HCT116 (cell line): ENCODE measurements around the gene PAX5. TPM values are rescaled to one million over a fixed set of nuclear protein-coding genes. Genes with fewer than 3 reads are reported as not detected.

ENCODE experiments used
- ATAC-seq: fragments of 200-7000 bp; cut with Tn5 transposase; 2 replicates; pipeline ENCODE4 v1.9.1; 2020; ENCODE audit warnings: mild to moderate bottlenecking, moderate library complexity
- BruUV-seq: library from RNA; stranded (reverse); fragments of 400-500 nt; replicated peaks from 2 replicates; lab custom pipeline; 2021; lab: Mats Ljungman, UMichigan
- CTCF ChIA-PET: fragments of 300-600 bp; sonication (Branson Sonifier 250); formaldehyde crosslinking; loops from one replicate; lab custom pipeline; 2021; ENCODE audit warnings: antibody characterized with exemption; lab: Charles Lee
- POLR2A ChIA-PET: fragments of 300-600, 350-600 bp; sonication (Branson Sonifier 250); formaldehyde crosslinking; loops from one replicate; lab custom pipeline; 2021; ENCODE audit warnings: antibody characterized with exemption; lab: Charles Lee
- RAD21 ChIA-PET, 2 experiments: fragments of 300-600 bp; sonication (Branson Sonifier 250); formaldehyde crosslinking; loops; one replicate each; lab custom pipeline; 2023; ENCODE audit warnings: low total read pairs in 2 of 2; ENCODE audit not compliant: uncharacterized antibody in 2 of 2, unreplicated experiment in 2 of 2, low non-redundant PET in 1 of 2; lab: Charles Lee
- DNase-seq: peaks from one replicate; pipeline ENCODE4 v3.0.0-alpha.2; 2010; ENCODE audit warnings: low read depth, low spot score
- H2AFZ ChIP-seq: fragments of 200-600 bp; shearing (Covaris generic), sonication (generic); 2 replicates; pipeline ENCODE4 v1.6.1; 2017; ENCODE audit warnings: low read depth, mixed run types, mixed read lengths, antibody characterized with exemption, low read length; ENCODE audit not compliant: poor library complexity, severe bottlenecking
- H3K27ac ChIP-seq: 2 replicates; pipeline ENCODE4 v1.5.1; 2012; ENCODE audit warnings: low read depth, low read length
- H3K27me3 ChIP-seq: fragments of 200-600 bp; sonication (generic); 2 replicates; pipeline ENCODE4 v1.6.1; 2016; ENCODE audit warnings: mixed run types, low read length, mixed read lengths; ENCODE audit not compliant: insufficient read depth
- H3K36me3 ChIP-seq, 2 experiments: fragments of 200-500 bp in 1 of 2; fragments of 200-600 bp in 1 of 2; sonication (Bioruptor generic) in 1 of 2; sonication (generic) in 1 of 2; 2 replicates each; pipeline versions ENCODE4 v1.5.1 to v1.6.1; 2014 to 2016; ENCODE audit warnings: low read length in 2 of 2, inconsistent platforms in 1 of 2, mixed read lengths in 1 of 2, mixed run types in 1 of 2; ENCODE audit not compliant: insufficient read depth in 2 of 2, control insufficient read depth in 1 of 2
- H3K4me1 ChIP-seq, 2 experiments: fragments of 200-600 bp in 1 of 2; sonication (generic) in 1 of 2; 2 replicates each; pipeline versions ENCODE4 v1.5.1 to v1.6.1; 2012 to 2017; ENCODE audit warnings: low read length in 2 of 2, inconsistent platforms in 1 of 2, mild to moderate bottlenecking in 1 of 2, mixed read lengths in 1 of 2, mixed run types in 1 of 2, moderate library complexity in 1 of 2; ENCODE audit not compliant: insufficient read depth in 2 of 2, control insufficient read depth in 1 of 2
- H3K4me2 ChIP-seq: fragments of 200-600 bp; sonication (generic); 2 replicates; pipeline ENCODE4 v1.6.1; 2017; ENCODE audit warnings: mixed run types, low read length, mixed read lengths
- H3K4me3 ChIP-seq, 2 experiments: fragments of 200-600 bp in 1 of 2; sonication (generic) in 1 of 2; replicated peaks in 1 of 2; 2 replicates each; pipeline ENCODE4 v1.5.1; 2011 to 2016; ENCODE audit warnings: low read length in 2 of 2, control low read depth in 1 of 2, low read depth in 1 of 2, mild to moderate bottlenecking in 1 of 2, mixed read lengths in 1 of 2, mixed run types in 1 of 2
- H3K79me2 ChIP-seq: fragments of 200-600 bp; sonication (generic); 2 replicates; pipeline ENCODE4 v1.6.1; 2017; ENCODE audit warnings: mild to moderate bottlenecking, mixed run types, low read length, moderate library complexity, mixed read lengths; ENCODE audit not compliant: insufficient read depth
- H3K9ac ChIP-seq: fragments of 200-600 bp; sonication (generic); 2 replicates; pipeline ENCODE4 v1.6.1; 2016; ENCODE audit warnings: low read length, mixed read lengths
- H3K9me2 ChIP-seq: fragments of 200-600 bp; sonication (generic), shearing (Covaris generic); 2 replicates; pipeline ENCODE4 v1.6.1; 2017; ENCODE audit warnings: mixed run types, mild to moderate bottlenecking, moderate library complexity; ENCODE audit not compliant: insufficient read depth
- H3K9me3 ChIP-seq, 2 experiments: fragments of 200-500 bp in 1 of 2; fragments of 200-600 bp in 1 of 2; sonication (Bioruptor generic) in 1 of 2; sonication (generic) in 1 of 2; 2 replicates each; pipeline ENCODE4 v1.6.1; 2014 to 2017; ENCODE audit warnings: low read length in 2 of 2, mixed read lengths in 2 of 2, inconsistent platforms in 1 of 2, low read depth in 1 of 2, mild to moderate bottlenecking in 1 of 2, mixed run types in 1 of 2, moderate library complexity in 1 of 2; ENCODE audit not compliant: control insufficient read depth in 1 of 2, insufficient read depth in 1 of 2
- H4K20me1 ChIP-seq: fragments of 200-600 bp; sonication (generic), shearing (Covaris generic); 2 replicates; pipeline ENCODE4 v1.6.1; 2017; ENCODE audit warnings: mixed run types, mild to moderate bottlenecking, moderate library complexity; ENCODE audit not compliant: insufficient read depth
- CBX3 ChIP-seq: IDR thresholded peaks from 2 replicates; pipeline ENCODE4 v1.6.1; 2012; ENCODE audit warnings: low read depth
- CEBPB ChIP-seq: IDR thresholded peaks from 2 replicates; pipeline ENCODE4 v1.6.1; 2012; ENCODE audit warnings: low read depth
- ELF1 ChIP-seq: IDR thresholded peaks from 2 replicates; pipeline ENCODE4 v1.6.1; 2012; ENCODE audit warnings: low read depth, borderline replicate concordance
- FOSL1 ChIP-seq: IDR thresholded peaks from 2 replicates; pipeline ENCODE4 v1.6.1; 2012; ENCODE audit warnings: low read depth
- POLR2A ChIP-seq: IDR thresholded peaks from 2 replicates; pipeline ENCODE4 v1.7.0; 2011; ENCODE audit warnings: borderline replicate concordance; ENCODE audit not compliant: insufficient read depth, insufficient read length; ENCODE audit errors: extremely low read depth
- RAD21 ChIP-seq: IDR thresholded peaks from 2 replicates; pipeline ENCODE4 v1.6.1; 2012; ENCODE audit warnings: low read depth, mild to moderate bottlenecking
- SRF ChIP-seq: IDR thresholded peaks from 2 replicates; pipeline ENCODE4 v1.6.1; 2012; ENCODE audit warnings: low read depth
- TCF7L2 ChIP-seq: IDR thresholded peaks from 2 replicates; pipeline ENCODE4 v1.7.0; 2011; ENCODE audit warnings: borderline replicate concordance, inconsistent platforms; ENCODE audit not compliant: insufficient read depth, insufficient read length; ENCODE audit errors: extremely low read depth
- YY1 ChIP-seq: IDR thresholded peaks from 2 replicates; pipeline ENCODE4 v1.6.1; 2011; ENCODE audit warnings: low read length, low read depth, moderate library complexity, mild to moderate bottlenecking; ENCODE audit not compliant: insufficient replicate concordance; ENCODE audit errors: extremely low read depth
- intact Hi-C: fragments of 100-400 bp; cut with micrococcal nuclease; formaldehyde crosslinking; loops from 2 replicates; pipeline ENCODE4 v1.10.0; 2022
- total RNA-seq: library from RNA; stranded (reverse); gene quantifications from one replicate; pipeline ENCODE4 v1.2.1, GENCODE V29; 2021; ENCODE audit not compliant: unreplicated experiment

Gene PAX5
- total RNA-seq, 1 experiment from 2014 or later = 0.17 TPM

- no peaks in the 10 kb centered on the region for H3K79me2 ChIP-seq
- no peaks in the 10 kb centered on the region for H3K9me3 ChIP-seq
- ChIA-PET RAD21 (no interaction called here), CTCF (no interaction called here), POLR2A (no interaction called here)
- no peak overlapping the region for H2AFZ ChIP-seq
- H3K9me2 ChIP-seq = no peaks in the 10 kb centered on the region
- no peaks in the 10 kb centered on the region for H3K4me1 ChIP-seq
- no peak overlapping the region for H3K27ac ChIP-seq
- H3K27me3 ChIP-seq = peaks cover 76% of the 10 kb centered on the region
- H3K9ac ChIP-seq = no peak overlapping the region
- DNase-seq = no peak
- no peak overlapping the region for H3K4me2 ChIP-seq
- H3K4me3 ChIP-seq = no peak overlapping the region
- ATAC-seq = no peak
- H3K36me3 ChIP-seq = no peaks in the 10 kb centered on the region
- no TSS peak for BruUV-seq
- TF ChIP-seq SRF = no peak
- TF ChIP-seq ELF1 = no peak
- no peak for TF ChIP-seq CBX3
- intact Hi-C loops = no loop called here
- no peaks in the 10 kb centered on the region for H4K20me1 ChIP-seq
These were observed 140.9 kb downstream of the PAX5 start for GRCh38 chr9:36893184-36893583.

GRCh38 chr9:36892279-36892678 lies 141.8 kb downstream of the PAX5 start:
- Histone ChIP-seq H3K4me2 (no peak overlapping the region), H3K9me2 (no peaks in the 10 kb centered on the region), H3K27me3 (peaks cover 72% of the 10 kb centered on the region), H3K4me1 (no peaks in the 10 kb centered on the region), H3K4me3 (no peak overlapping the region), H2AFZ (no peak overlapping the region), H3K9ac (no peak overlapping the region), H3K36me3 (no peaks in the 10 kb centered on the region), H3K79me2 (no peaks in the 10 kb centered on the region), H3K27ac (no peak overlapping the region), H4K20me1 (no peaks in the 10 kb centered on the region), H3K9me3 (no peaks in the 10 kb centered on the region)
- ATAC-seq (no peak), DNase-seq (no peak)
- TF ChIP-seq TCF7L2 (no peak), POLR2A (no peak), CEBPB (no peak), ELF1 (no peak), FOSL1 (no peak), CBX3 (no peak), YY1 (no peak), RAD21 (no peak)
- CTCF ChIA-PET = interaction anchor here (2.4 kb wide), 1 partner anchor 19 kb away, joined by 9 read pairs; no protein-coding TSS in a partner anchor
- POLR2A ChIA-PET = no interaction called here
- RAD21 ChIA-PET = no interaction called here
- intact Hi-C loops = no loop called here
- no TSS peak for BruUV-seq
